Coronary artery (tissue), 2 donors: ENCODE results near the gene WNK2.

ENCODE experiments used
- DNase-seq: peaks from one replicate; pipeline ENCODE4 v3.0.0-alpha.2; 2017; ENCODE audit warnings: low spot score
- H3K27ac ChIP-seq, 2 donors: fragments of 200-600 bp; sonication (generic); one replicate each; pipeline ENCODE4 v1.5.1; 2016 to 2019
- H3K4me3 ChIP-seq: fragments of 200-600 bp; sonication (generic); 2 replicates; pipeline ENCODE4 v1.5.1; 2016; ENCODE audit warnings: mild to moderate bottlenecking, moderate library complexity
- CTCF ChIP-seq: fragments of 200-600 bp; sonication (generic); IDR thresholded peaks from one replicate; pipeline ENCODE4 v1.5.1; 2019; ENCODE audit warnings: antibody characterized with exemption

The WNK2 gene

GRCh38 chr9:93212409-93212808 is 28.5 kb downstream of the WNK2 start:
- no peak for TF ChIP-seq CTCF
- no peak overlapping the region for H3K4me3 ChIP-seq
- no peak overlapping the region for H3K27ac ChIP-seq
- no peak for DNase-seq

- no peak for TF ChIP-seq CTCF
- no peak for DNase-seq
- H3K27ac ChIP-seq = no peak overlapping the region
- H3K4me3 ChIP-seq = no peak overlapping the region
Observed at GRCh38 chr9:93216073-93216365, 32.1 kb downstream of the WNK2 start.

- Histone ChIP-seq H3K27ac (no peak overlapping the region), H3K4me3 (no peak overlapping the region)
- no peak for TF ChIP-seq CTCF
- no peak for DNase-seq
Observed at GRCh38 chr9:93217706-93218105, 33.8 kb downstream of the WNK2 start.

GRCh38 chr9:93218161-93218560 is 34.2 kb downstream of the WNK2 start:
- no peak overlapping the region for H3K27ac ChIP-seq
- no peak overlapping the region for H3K4me3 ChIP-seq
- no peak for DNase-seq
- no peak for TF ChIP-seq CTCF

- no peak overlapping the region for H3K4me3 ChIP-seq
- no peak for DNase-seq
- TF ChIP-seq CTCF = no peak
- H3K27ac ChIP-seq = no peak overlapping the region
Observed at GRCh38 chr9:93218671-93219420, 34.9 kb downstream of the WNK2 start.

- H3K4me3 ChIP-seq = no peak overlapping the region
- no peak overlapping the region for H3K27ac ChIP-seq
- no peak for DNase-seq
- no peak for TF ChIP-seq CTCF
Observed at GRCh38 chr9:93219692-93220091, 35.8 kb downstream of the WNK2 start.

- TF ChIP-seq CTCF = no peak
- H3K27ac ChIP-seq = no peak overlapping the region
- DNase-seq = no peak
- no peak overlapping the region for H3K4me3 ChIP-seq
Observed at GRCh38 chr9:93220627-93221026, 36.7 kb downstream of the WNK2 start.
